HL-60 (cell line): ENCODE measurements around the gene FIG4.
"Not testable (repeated sequence)": the region's sequence is repeated elsewhere in the genome, so short reads cannot be mapped to it uniquely, and the experiment has no call there.

Source experiments
- CTCF ChIP-seq: IDR thresholded peaks from one replicate; pipeline ENCODE4 v1.5.1; 2011; ENCODE audit warnings: low read length, control low read depth, inconsistent platforms; ENCODE audit not compliant: insufficient read depth
- GABPA ChIP-seq: IDR thresholded peaks from 2 replicates; pipeline ENCODE4 v1.6.1; 2012; ENCODE audit warnings: low read depth
- POLR2AphosphoS5 ChIP-seq: IDR thresholded peaks from 2 replicates; pipeline ENCODE4 v1.6.1; 2012; ENCODE audit warnings: low read depth

GRCh38 chr6:109744779-109745178, 53.7 kb downstream of the FIG4 start:
- TF ChIP-seq POLR2AphosphoS5, GABPA, CTCF: not testable (repeated sequence)
